ENCODE measurements around the gene CDT1. TPM values are rescaled to one million over a fixed set of nuclear protein-coding genes. Genes with fewer than 3 reads are reported as not detected.

Gene CDT1
- total RNA-seq: 22.8 and 25.3 TPM in 2 replicates
- long read RNA-seq: 0 reads

- Mint-ChIP-seq H3K9me3 (ENCODE audit: low read depth) (no peaks in the 10 kb centered on the region), H3K27me3 (no peaks in the 10 kb centered on the region), H3K4me1 (ENCODE audit: low read depth) (no peaks in the 10 kb centered on the region), H3K4me3 (ENCODE audit: low read depth) (peak within 1 kb of the TSS; percentile 80), H3K27ac (peak within 1 kb of the TSS; percentile 83), H3K36me3 (ENCODE audit: insufficient read depth) (no peaks in the 10 kb centered on the region)
- peak; percentile 83 for DNase-seq (ENCODE audit: low spot score, unreplicated experiment)
- TF ChIP-seq CTCF (IDR thresholded peaks at IDR 0.05; ENCODE audit: unreplicated experiment): no peak
Measured at GRCh38 chr16:88803264-88803987, at the start of gene CDT1. Gene CDT1, plus strand, starts transcription at chr16:88803789. Its CDS starts 43 bp downstream, at chr16:88803832.

DNA sequence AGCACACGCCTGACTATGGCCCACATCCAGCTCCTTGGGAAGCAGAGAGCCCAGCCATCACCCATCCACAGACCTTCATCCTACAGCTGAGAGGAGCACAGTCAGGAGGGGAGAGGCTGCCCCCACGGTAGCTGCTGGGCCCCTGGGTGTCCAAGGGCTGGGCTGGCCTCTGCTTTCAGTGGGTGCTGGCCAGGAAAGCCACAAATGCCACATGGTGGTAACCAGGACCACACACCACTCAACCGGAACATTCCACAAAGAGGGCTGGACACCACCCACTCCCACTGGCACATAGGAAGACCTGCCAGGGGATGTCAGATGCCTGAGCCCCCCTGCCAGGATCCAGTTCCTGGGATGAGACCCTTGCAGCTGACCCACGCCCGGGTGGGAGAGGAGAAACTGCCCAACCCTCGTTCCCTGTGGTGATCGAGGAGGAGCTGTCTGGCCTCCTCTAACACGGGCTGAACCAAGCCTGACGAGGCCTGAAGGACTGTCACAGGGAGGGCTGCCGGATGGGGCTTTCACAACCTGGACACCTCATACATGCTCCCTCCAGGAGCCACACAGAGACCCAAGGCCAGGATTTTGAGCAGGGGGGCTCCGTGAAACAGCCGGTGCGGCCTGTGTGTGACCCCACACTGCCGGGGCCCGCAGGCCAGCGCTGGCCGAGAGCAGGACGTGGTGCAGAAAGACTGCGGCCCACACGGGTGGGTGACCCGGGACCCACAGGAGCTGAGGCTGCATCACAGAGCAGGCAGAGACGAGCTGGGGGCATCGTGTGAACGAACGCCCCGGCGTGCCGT, 49.3 kb upstream of the CDT1 start:
- Mint-ChIP-seq H3K36me3 (ENCODE audit: insufficient read depth) (no peaks in the 10 kb centered on the region), H3K27ac (no peak overlapping the region), H3K9me3 (ENCODE audit: low read depth) (no peaks in the 10 kb centered on the region), H3K27me3 (no peaks in the 10 kb centered on the region), H3K4me1 (ENCODE audit: low read depth) (peaks cover 4% of the 10 kb centered on the region), H3K4me3 (ENCODE audit: low read depth) (no peak overlapping the region)
- DNase-seq (ENCODE audit: low spot score, unreplicated experiment): no peak
- no peak for TF ChIP-seq CTCF (IDR thresholded peaks at IDR 0.05; ENCODE audit: unreplicated experiment)

GRCh38 chr16:88754912-88755744, 48.5 kb upstream of the CDT1 start:
- peak; percentile 55 for TF ChIP-seq CTCF (IDR thresholded peaks at IDR 0.05; ENCODE audit: unreplicated experiment)
- no peaks in the 10 kb centered on the region for H3K9me3 Mint-ChIP-seq (ENCODE audit: low read depth)
- H3K36me3 Mint-ChIP-seq (ENCODE audit: insufficient read depth): no peaks in the 10 kb centered on the region
- peaks cover 6% of the 10 kb centered on the region for H3K4me1 Mint-ChIP-seq (ENCODE audit: low read depth)
- H3K4me3 Mint-ChIP-seq (ENCODE audit: low read depth): no peak overlapping the region
- H3K27me3 Mint-ChIP-seq: no peaks in the 10 kb centered on the region
- no peak for DNase-seq (ENCODE audit: low spot score, unreplicated experiment)
- no peak overlapping the region for H3K27ac Mint-ChIP-seq

GRCh38 chr16:88755745-88756443, 47.7 kb upstream of the CDT1 start:
- TF ChIP-seq CTCF (IDR thresholded peaks at IDR 0.05; ENCODE audit: unreplicated experiment): no peak
- Mint-ChIP-seq H3K4me1 (ENCODE audit: low read depth) (peaks cover 6% of the 10 kb centered on the region), H3K9me3 (ENCODE audit: low read depth) (no peaks in the 10 kb centered on the region)

More at GRCh38 chr16:88755745-88756443, 47.7 kb upstream of the CDT1 start:
- H3K36me3 Mint-ChIP-seq (ENCODE audit: insufficient read depth): no peaks in the 10 kb centered on the region
- DNase-seq (ENCODE audit: low spot score, unreplicated experiment): no peak
- no peak overlapping the region for H3K27ac Mint-ChIP-seq
- H3K27me3 Mint-ChIP-seq: no peaks in the 10 kb centered on the region
- H3K4me3 Mint-ChIP-seq (ENCODE audit: low read depth): no peak overlapping the region
